Measurements from ENCODE around the gene KCNJ1. TPM values are rescaled to one million over a fixed set of nuclear protein-coding genes. Genes with fewer than 3 reads are reported as not detected.

KCNJ1 gene
- total and polyA plus RNA-seq, 2 experiments from 2014 or later = 0.16 TPM; not detected in 1

DNA sequence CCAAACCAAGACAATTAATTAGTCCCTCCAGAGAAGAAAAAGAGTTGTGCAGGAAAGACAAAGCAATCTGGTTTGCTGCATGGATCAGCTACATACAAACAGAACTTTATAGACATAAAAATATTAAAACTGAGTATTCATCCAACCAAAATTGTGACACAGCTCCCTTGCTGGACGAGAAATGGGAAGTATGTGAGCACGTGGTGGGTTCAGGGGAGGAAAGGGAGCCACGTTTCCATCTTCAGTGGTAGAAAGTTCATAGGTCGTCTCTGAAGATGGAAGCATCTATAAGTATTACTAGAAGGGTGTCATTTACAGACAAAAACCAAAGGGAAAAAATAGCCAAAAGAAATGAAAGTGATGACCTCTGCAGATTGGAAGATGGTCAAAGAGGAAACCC is 17.0 kb upstream of the KCNJ1 start:
- H3K4me3 ChIP-seq = no peak overlapping the region
- no peaks in the 10 kb centered on the region for H3K9me2 ChIP-seq (ENCODE audit: insufficient read depth)
- H3K27ac ChIP-seq (ENCODE audit: low read depth) = no peak overlapping the region
- H4K20me1 ChIP-seq (replicated peaks; ENCODE audit: insufficient read depth) = peaks cover 2% of the 10 kb centered on the region; the same call in 1 of the 2 replicates
- no peaks in the 10 kb centered on the region for H3K79me2 ChIP-seq (replicated peaks; ENCODE audit: insufficient read depth)
- H3K36me3 ChIP-seq (ENCODE audit: insufficient read depth) = no peaks in the 10 kb centered on the region; the same call in 1 of the 2 replicates
- no peaks in the 10 kb centered on the region for H3K36me3 Mint-ChIP-seq (ENCODE audit: low read depth)
- no peaks in the 10 kb centered on the region; the same call in 2 of the 3 replicates for H3K9me3 Mint-ChIP-seq
- peaks cover 38% of the 10 kb centered on the region for H3K27me3 ChIP-seq (ENCODE audit: insufficient read depth)
- peaks cover 29% of the 10 kb centered on the region for H3K4me1 Mint-ChIP-seq
- peaks cover 6% of the 10 kb centered on the region; the same call in 1 of the 2 replicates for H3K4me1 ChIP-seq (ENCODE audit: insufficient read depth)
- ATAC-seq = no peak
- TF ChIP-seq JUNB (IDR thresholded peaks at IDR 0.05; ENCODE audit: unreplicated experiment) = no peak
- no peak for TF ChIP-seq ZNF331 (CRISPR knock-in tag; IDR thresholded peaks at IDR 0.05; ENCODE audit: low read depth)
- no peak for TF ChIP-seq POLR2AphosphoS5 (IDR thresholded peaks at IDR 0.05; ENCODE audit: low read depth)
- no peak overlapping the region for H3K4me2 ChIP-seq
- H3K27me3 Mint-ChIP-seq (ENCODE audit: insufficient read depth, low read depth, poor library complexity) = peaks cover 39% of the 10 kb centered on the region
- H2AFZ ChIP-seq = no peak overlapping the region
- no peak overlapping the region for H3K27ac Mint-ChIP-seq
- H3K4me3 Mint-ChIP-seq = no peak overlapping the region
- H3F3A ChIP-seq (replicated peaks; ENCODE audit: low read depth) = no peaks in the 10 kb centered on the region
- DNase-seq (ENCODE audit: low spot score) = no peak

DNA sequence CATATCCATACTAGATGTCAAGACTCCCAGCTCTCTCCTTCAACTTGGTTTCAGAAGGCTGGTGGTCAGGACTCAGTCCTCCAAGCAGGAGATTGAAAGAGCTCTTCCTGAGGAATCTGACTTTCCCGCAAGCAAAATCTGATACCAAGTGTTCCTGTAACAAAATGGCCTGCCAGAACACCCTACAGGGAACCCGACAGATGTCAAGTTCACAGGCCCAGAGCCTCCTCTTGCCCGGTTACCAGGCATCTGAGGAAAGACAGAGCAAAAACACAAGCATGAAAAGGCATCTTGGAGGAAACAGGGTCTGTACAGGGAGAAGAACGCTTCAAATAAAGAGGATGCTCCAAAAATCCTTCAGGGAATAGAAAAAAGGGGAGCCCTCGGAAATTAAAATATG is 15.4 kb upstream of the KCNJ1 start:
- Histone ChIP-seq H4K20me1 (replicated peaks; ENCODE audit: insufficient read depth) (no peaks in the 10 kb centered on the region), H3K4me2 (no peak overlapping the region), H3K79me2 (replicated peaks; ENCODE audit: insufficient read depth) (no peaks in the 10 kb centered on the region), H3K27me3 (ENCODE audit: insufficient read depth) (peaks cover 22% of the 10 kb centered on the region), H3K36me3 (ENCODE audit: insufficient read depth) (no peaks in the 10 kb centered on the region; the same call in 1 of the 2 replicates), H3K27ac (ENCODE audit: low read depth) (no peak overlapping the region), H3K9me2 (ENCODE audit: insufficient read depth) (no peaks in the 10 kb centered on the region), H3K4me3 (no peak overlapping the region), H2AFZ (no peak overlapping the region), H3K4me1 (ENCODE audit: insufficient read depth) (no peaks in the 10 kb centered on the region; the same call in 1 of the 2 replicates), H3F3A (replicated peaks; ENCODE audit: low read depth) (no peaks in the 10 kb centered on the region)
- Mint-ChIP-seq H3K27me3 (ENCODE audit: insufficient read depth, low read depth, poor library complexity) (peaks cover 28% of the 10 kb centered on the region), H3K36me3 (ENCODE audit: low read depth) (no peaks in the 10 kb centered on the region), H3K9me3 (no peaks in the 10 kb centered on the region; the same call in 2 of the 3 replicates), H3K27ac (no peak overlapping the region), H3K4me1 (peaks cover 19% of the 10 kb centered on the region; the same call in 2 of the 3 replicates), H3K4me3 (no peak overlapping the region)
- DNase-seq (ENCODE audit: low spot score) (no peak), ATAC-seq (no peak)
- TF ChIP-seq ZNF114 (CRISPR knock-in tag; IDR thresholded peaks at IDR 0.05) (no peak), EZH2 (IDR thresholded peaks at IDR 0.05; ENCODE audit: low read depth, unreplicated experiment) (no peak), ZNF331 (CRISPR knock-in tag; IDR thresholded peaks at IDR 0.05; ENCODE audit: low read depth) (no peak), NANOG (IDR thresholded peaks at IDR 0.05; ENCODE audit: borderline replicate concordance) (no peak), EZH2phosphoT487 (IDR thresholded peaks at IDR 0.05; ENCODE audit: unreplicated experiment) (no peak), JUNB (IDR thresholded peaks at IDR 0.05; ENCODE audit: unreplicated experiment) (no peak), CREB1 (CRISPR knock-in tag; IDR thresholded peaks at IDR 0.05; ENCODE audit: low read depth) (no peak)
- TF ChIP-seq, protein P1, sequence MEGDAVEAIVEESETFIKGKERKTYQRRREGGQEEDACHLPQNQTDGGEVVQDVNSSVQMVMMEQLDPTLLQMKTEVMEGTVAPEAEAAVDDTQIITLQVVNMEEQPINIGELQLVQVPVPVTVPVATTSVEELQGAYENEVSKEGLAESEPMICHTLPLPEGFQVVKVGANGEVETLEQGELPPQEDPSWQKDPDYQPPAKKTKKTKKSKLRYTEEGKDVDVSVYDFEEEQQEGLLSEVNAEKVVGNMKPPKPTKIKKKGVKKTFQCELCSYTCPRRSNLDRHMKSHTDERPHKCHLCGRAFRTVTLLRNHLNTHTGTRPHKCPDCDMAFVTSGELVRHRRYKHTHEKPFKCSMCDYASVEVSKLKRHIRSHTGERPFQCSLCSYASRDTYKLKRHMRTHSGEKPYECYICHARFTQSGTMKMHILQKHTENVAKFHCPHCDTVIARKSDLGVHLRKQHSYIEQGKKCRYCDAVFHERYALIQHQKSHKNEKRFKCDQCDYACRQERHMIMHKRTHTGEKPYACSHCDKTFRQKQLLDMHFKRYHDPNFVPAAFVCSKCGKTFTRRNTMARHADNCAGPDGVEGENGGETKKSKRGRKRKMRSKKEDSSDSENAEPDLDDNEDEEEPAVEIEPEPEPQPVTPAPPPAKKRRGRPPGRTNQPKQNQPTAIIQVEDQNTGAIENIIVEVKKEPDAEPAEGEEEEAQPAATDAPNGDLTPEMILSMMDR (conservative IDR thresholded peaks at IDR 0.05; ENCODE audit: low read depth in 2 of 2) = no peak
- TF ChIP-seq, protein P2, sequence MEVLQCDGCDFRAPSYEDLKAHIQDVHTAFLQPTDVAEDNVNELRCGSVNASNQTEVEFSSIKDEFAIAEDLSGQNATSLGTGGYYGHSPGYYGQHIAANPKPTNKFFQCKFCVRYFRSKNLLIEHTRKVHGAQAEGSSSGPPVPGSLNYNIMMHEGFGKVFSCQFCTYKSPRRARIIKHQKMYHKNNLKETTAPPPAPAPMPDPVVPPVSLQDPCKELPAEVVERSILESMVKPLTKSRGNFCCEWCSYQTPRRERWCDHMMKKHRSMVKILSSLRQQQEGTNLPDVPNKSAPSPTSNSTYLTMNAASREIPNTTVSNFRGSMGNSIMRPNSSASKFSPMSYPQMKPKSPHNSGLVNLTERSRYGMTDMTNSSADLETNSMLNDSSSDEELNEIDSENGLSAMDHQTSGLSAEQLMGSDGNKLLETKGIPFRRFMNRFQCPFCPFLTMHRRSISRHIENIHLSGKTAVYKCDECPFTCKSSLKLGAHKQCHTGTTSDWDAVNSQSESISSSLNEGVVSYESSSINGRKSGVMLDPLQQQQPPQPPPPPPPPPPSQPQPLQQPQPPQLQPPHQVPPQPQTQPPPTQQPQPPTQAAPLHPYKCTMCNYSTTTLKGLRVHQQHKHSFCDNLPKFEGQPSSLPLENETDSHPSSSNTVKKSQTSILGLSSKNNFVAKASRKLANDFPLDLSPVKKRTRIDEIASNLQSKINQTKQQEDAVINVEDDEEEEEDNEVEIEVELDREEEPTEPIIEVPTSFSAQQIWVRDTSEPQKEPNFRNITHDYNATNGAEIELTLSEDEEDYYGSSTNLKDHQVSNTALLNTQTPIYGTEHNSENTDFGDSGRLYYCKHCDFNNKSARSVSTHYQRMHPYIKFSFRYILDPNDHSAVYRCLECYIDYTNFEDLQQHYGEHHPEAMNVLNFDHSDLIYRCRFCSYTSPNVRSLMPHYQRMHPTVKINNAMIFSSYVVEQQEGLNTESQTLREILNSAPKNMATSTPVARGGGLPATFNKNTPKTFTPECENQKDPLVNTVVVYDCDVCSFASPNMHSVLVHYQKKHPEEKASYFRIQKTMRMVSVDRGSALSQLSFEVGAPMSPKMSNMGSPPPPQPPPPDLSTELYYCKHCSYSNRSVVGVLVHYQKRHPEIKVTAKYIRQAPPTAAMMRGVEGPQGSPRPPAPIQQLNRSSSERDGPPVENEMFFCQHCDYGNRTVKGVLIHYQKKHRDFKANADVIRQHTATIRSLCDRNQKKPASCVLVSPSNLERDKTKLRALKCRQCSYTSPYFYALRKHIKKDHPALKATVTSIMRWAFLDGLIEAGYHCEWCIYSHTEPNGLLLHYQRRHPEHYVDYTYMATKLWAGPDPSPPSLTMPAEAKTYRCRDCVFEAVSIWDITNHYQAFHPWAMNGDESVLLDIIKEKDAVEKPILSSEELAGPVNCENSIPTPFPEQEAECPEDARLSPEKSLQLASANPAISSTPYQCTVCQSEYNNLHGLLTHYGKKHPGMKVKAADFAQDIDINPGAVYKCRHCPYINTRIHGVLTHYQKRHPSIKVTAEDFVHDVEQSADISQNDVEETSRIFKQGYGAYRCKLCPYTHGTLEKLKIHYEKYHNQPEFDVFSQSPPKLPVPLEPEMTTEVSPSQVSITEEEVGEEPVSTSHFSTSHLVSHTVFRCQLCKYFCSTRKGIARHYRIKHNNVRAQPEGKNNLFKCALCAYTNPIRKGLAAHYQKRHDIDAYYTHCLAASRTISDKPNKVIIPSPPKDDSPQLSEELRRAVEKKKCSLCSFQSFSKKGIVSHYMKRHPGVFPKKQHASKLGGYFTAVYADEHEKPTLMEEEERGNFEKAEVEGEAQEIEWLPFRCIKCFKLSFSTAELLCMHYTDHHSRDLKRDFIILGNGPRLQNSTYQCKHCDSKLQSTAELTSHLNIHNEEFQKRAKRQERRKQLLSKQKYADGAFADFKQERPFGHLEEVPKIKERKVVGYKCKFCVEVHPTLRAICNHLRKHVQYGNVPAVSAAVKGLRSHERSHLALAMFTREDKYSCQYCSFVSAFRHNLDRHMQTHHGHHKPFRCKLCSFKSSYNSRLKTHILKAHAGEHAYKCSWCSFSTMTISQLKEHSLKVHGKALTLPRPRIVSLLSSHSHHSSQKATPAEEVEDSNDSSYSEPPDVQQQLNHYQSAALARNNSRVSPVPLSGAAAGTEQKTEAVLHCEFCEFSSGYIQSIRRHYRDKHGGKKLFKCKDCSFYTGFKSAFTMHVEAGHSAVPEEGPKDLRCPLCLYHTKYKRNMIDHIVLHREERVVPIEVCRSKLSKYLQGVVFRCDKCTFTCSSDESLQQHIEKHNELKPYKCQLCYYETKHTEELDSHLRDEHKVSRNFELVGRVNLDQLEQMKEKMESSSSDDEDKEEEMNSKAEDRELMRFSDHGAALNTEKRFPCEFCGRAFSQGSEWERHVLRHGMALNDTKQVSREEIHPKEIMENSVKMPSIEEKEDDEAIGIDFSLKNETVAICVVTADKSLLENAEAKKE (CRISPR knock-in tag; IDR thresholded peaks at IDR 0.05) = no peak
- TF ChIP-seq, protein P3, sequence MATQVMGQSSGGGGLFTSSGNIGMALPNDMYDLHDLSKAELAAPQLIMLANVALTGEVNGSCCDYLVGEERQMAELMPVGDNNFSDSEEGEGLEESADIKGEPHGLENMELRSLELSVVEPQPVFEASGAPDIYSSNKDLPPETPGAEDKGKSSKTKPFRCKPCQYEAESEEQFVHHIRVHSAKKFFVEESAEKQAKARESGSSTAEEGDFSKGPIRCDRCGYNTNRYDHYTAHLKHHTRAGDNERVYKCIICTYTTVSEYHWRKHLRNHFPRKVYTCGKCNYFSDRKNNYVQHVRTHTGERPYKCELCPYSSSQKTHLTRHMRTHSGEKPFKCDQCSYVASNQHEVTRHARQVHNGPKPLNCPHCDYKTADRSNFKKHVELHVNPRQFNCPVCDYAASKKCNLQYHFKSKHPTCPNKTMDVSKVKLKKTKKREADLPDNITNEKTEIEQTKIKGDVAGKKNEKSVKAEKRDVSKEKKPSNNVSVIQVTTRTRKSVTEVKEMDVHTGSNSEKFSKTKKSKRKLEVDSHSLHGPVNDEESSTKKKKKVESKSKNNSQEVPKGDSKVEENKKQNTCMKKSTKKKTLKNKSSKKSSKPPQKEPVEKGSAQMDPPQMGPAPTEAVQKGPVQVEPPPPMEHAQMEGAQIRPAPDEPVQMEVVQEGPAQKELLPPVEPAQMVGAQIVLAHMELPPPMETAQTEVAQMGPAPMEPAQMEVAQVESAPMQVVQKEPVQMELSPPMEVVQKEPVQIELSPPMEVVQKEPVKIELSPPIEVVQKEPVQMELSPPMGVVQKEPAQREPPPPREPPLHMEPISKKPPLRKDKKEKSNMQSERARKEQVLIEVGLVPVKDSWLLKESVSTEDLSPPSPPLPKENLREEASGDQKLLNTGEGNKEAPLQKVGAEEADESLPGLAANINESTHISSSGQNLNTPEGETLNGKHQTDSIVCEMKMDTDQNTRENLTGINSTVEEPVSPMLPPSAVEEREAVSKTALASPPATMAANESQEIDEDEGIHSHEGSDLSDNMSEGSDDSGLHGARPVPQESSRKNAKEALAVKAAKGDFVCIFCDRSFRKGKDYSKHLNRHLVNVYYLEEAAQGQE (IDR thresholded peaks at IDR 0.05; ENCODE audit: unreplicated experiment) = no peak

Measured in GM23338 (cell line).